ENCODE results near the gene SNRPD1.
"Not testable (repeated sequence)": the region's sequence is repeated elsewhere in the genome, so short reads cannot be mapped to it uniquely, and the experiment has no call there.

DNA sequence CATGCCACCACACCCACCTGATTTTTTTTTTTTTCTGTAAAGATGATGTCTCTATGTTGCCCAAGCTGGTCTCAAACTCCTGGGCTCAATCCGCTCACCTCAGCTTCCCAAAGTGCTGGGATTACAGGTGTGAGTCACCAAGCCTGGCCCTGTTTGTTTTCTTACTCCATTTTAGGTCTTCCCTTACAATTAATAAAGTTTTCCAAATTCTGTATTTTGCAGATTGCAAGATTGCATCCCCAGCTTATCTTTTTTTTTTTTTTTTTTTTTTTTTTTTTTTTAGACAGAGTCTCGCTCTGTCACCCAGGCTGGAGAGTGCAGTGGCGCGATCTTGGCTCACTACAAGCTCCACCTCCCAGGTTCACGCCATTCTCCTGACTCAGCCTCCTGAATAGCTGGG lies 28.3 kb downstream of the SNRPD1 start:
- TF ChIP-seq, protein P1, sequence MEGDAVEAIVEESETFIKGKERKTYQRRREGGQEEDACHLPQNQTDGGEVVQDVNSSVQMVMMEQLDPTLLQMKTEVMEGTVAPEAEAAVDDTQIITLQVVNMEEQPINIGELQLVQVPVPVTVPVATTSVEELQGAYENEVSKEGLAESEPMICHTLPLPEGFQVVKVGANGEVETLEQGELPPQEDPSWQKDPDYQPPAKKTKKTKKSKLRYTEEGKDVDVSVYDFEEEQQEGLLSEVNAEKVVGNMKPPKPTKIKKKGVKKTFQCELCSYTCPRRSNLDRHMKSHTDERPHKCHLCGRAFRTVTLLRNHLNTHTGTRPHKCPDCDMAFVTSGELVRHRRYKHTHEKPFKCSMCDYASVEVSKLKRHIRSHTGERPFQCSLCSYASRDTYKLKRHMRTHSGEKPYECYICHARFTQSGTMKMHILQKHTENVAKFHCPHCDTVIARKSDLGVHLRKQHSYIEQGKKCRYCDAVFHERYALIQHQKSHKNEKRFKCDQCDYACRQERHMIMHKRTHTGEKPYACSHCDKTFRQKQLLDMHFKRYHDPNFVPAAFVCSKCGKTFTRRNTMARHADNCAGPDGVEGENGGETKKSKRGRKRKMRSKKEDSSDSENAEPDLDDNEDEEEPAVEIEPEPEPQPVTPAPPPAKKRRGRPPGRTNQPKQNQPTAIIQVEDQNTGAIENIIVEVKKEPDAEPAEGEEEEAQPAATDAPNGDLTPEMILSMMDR (IDR thresholded peaks at IDR 0.05; ENCODE audit: borderline replicate concordance, extremely low read depth, low read length, poor library complexity, severe bottlenecking), result not testable (repeated sequence)
- TF ChIP-seq EZH2 (IDR thresholded peaks at IDR 0.05; ENCODE audit: borderline replicate concordance, low read depth, low read length, severe bottlenecking), result not testable (repeated sequence)
